HepG2 (cell line): ENCODE data around the gene DHRS4L2. TPM values are rescaled to one million over a fixed set of nuclear protein-coding genes. Genes with fewer than 3 reads are reported as not detected.

ENCODE experiments used
- AFF4 ChIP-seq: sonication (generic); formaldehyde crosslinking; IDR thresholded peaks from 2 replicates; pipeline ENCODE4 v1.4.0; 2020; ENCODE audit warnings: missing genetic modification reagents
- ATRX ChIP-seq: sonication (generic); formaldehyde crosslinking; IDR thresholded peaks from 2 replicates; pipeline ENCODE4 v1.4.0; 2020; ENCODE audit warnings: missing genetic modification reagents, borderline replicate concordance
- CSRNP1 ChIP-seq: sonication (generic); formaldehyde crosslinking; IDR thresholded peaks from 2 replicates; pipeline ENCODE4 v1.8.1; 2023; ENCODE audit warnings: mild to moderate bottlenecking, missing genetic modification reagents
- DZIP1 ChIP-seq: sonication (generic); formaldehyde crosslinking; IDR thresholded peaks from 2 replicates; pipeline ENCODE4 v1.5.0; 2020; ENCODE audit warnings: mild to moderate bottlenecking, missing genetic modification reagents
- ERF ChIP-seq: IDR thresholded peaks from 2 replicates; pipeline ENCODE4 v1.6.1; 2018; ENCODE audit warnings: missing biosample characterization, missing genetic modification reagents
- HNRNPL ChIP-seq: fragments of 200-400 bp; formaldehyde crosslinking; IDR thresholded peaks from 2 replicates; pipeline ENCODE4 v1.6.1; 2017; ENCODE audit warnings: mild to moderate bottlenecking, low read depth, low read length
- KLF16 ChIP-seq, 2 experiments: sonication (generic) in 1 of 2; formaldehyde crosslinking in 1 of 2; IDR thresholded peaks; 2 replicates each; pipeline versions ENCODE4 v1.6.1 to v1.8.0; 2016 to 2023; ENCODE audit warnings: missing genetic modification reagents in 2 of 2, missing compliant biosample characterization in 1 of 2
- KLF6 ChIP-seq: IDR thresholded peaks from 2 replicates; pipeline ENCODE4 v1.8.0; 2016; ENCODE audit warnings: missing biosample characterization, missing genetic modification reagents
- NAIF1 ChIP-seq: sonication (generic); formaldehyde crosslinking; IDR thresholded peaks from 2 replicates; pipeline ENCODE4 v1.5.0; 2020; ENCODE audit warnings: mild to moderate bottlenecking, missing genetic modification reagents, borderline replicate concordance
- PAWR ChIP-seq: sonication (generic); formaldehyde crosslinking; IDR thresholded peaks from 2 replicates; pipeline ENCODE4 v1.4.0; 2020; ENCODE audit warnings: missing genetic modification reagents, mild to moderate bottlenecking, borderline replicate concordance
- POLR2AphosphoS2 ChIP-seq: IDR thresholded peaks from 2 replicates; pipeline ENCODE4 v1.6.1; 2011; ENCODE audit warnings: low read depth, low read length, improper control_type of control experiment
- REPIN1 ChIP-seq: sonication (generic); formaldehyde crosslinking; IDR thresholded peaks from 2 replicates; pipeline ENCODE4 v1.8.0; 2022; ENCODE audit warnings: missing genetic modification reagents, low read depth, mild to moderate bottlenecking, borderline replicate concordance
- RNF2 ChIP-seq: fragments of 450-650 bp; conservative IDR thresholded peaks from 2 replicates; pipeline ENCODE4 v1.6.1; 2016; ENCODE audit warnings: low read depth
- SMYD3 ChIP-seq: sonication (generic); formaldehyde crosslinking; IDR thresholded peaks from 2 replicates; pipeline ENCODE4 v1.8.1; 2023; ENCODE audit warnings: mild to moderate bottlenecking, missing genetic modification reagents
- SSRP1 ChIP-seq: IDR thresholded peaks from 2 replicates; pipeline ENCODE4 v1.6.1; 2016; ENCODE audit warnings: control low read depth
- ZBTB38 ChIP-seq: sonication (generic); formaldehyde crosslinking; IDR thresholded peaks from 2 replicates; pipeline ENCODE4 v1.5.1; 2020; ENCODE audit warnings: mild to moderate bottlenecking, missing genetic modification reagents
- ZMYM4 ChIP-seq: sonication (generic); formaldehyde crosslinking; IDR thresholded peaks from 2 replicates; pipeline ENCODE4 v1.8.1; 2023; ENCODE audit warnings: mild to moderate bottlenecking, missing genetic modification reagents
- ZNF451 ChIP-seq: sonication (generic); formaldehyde crosslinking; IDR thresholded peaks from 2 replicates; pipeline ENCODE4 v1.5.0; 2020; ENCODE audit warnings: mild to moderate bottlenecking, missing genetic modification reagents
- ZNF724P ChIP-seq: sonication (generic); formaldehyde crosslinking; IDR thresholded peaks from 2 replicates; pipeline ENCODE4 v1.8.0; 2022; ENCODE audit warnings: missing genetic modification reagents, borderline replicate concordance
- ZSCAN21 ChIP-seq: sonication (generic); formaldehyde crosslinking; IDR thresholded peaks from 2 replicates; pipeline ENCODE4 v1.8.0; 2022; ENCODE audit warnings: mild to moderate bottlenecking, missing genetic modification reagents, moderate library complexity, borderline replicate concordance
- polyA plus RNA-seq, 8 experiments: library from polyadenylated mRNA; depleted of rRNA in 3 of 8; stranded (reverse) in 7 of 8; unstranded in 1 of 8; fragments of >200 nt; fragmentation: Illumina TruSeq in 4 of 8; extraction: Trizol in 4 of 8; gene quantifications; 2 replicates each; pipeline versions ENCODE4 v1.2.1 to v1.2.3, GENCODE V29; 2011 to 2016; ENCODE audit warnings: low read depth in 4 of 8, missing spikeins in 1 of 8, mixed read lengths in 1 of 8; ENCODE audit not compliant: insufficient read depth in 1 of 8
- total RNA-seq, 5 experiments: library from RNA; depleted of rRNA; stranded (reverse); fragments of >200 nt; fragmentation: Illumina TruSeq; extraction: Trizol; gene quantifications; 2 replicates each; pipeline ENCODE4 v1.2.3, GENCODE V29; 2016; ENCODE audit warnings: low read depth in 1 of 5

The DHRS4L2 gene
- total and polyA plus RNA-seq, 2 of the 13 experiments (the other 11 are each of a cell fraction or from before 2014, with no cell fraction given) = 24.7 to 38.2 TPM

- TF ChIP-seq CSRNP1 (CRISPR knock-in tag) (no peak; the same call in 1 of the 2 replicates), PAWR (CRISPR knock-in tag) (no peak), SMYD3 (CRISPR knock-in tag) (no peak), AFF4 (CRISPR knock-in tag) (no peak; the same call in 1 of the 2 replicates), ZBTB38 (CRISPR knock-in tag) (peak; percentile 91), ERF (CRISPR knock-in tag) (no peak), ZSCAN21 (CRISPR knock-in tag) (no peak), RNF2 (no peak), ZNF724P (CRISPR knock-in tag) (no peak), ATRX (CRISPR knock-in tag) (0 out of 2 replicates have a peak, but pooled peaks have one; percentile 41), KLF16 (CRISPR knock-in tag; IDR thresholded peaks at IDR 0.05) (no peak), REPIN1 (CRISPR knock-in tag) (0 out of 2 replicates have a peak, but pooled peaks have one; percentile 22), NAIF1 (no peak), ZMYM4 (no peak), SSRP1 (CRISPR knock-in tag) (no peak), POLR2AphosphoS2 (no peak), DZIP1 (CRISPR knock-in tag) (no peak), ZNF451 (CRISPR knock-in tag) (no peak), HNRNPL (0 out of 2 replicates have a peak, but pooled peaks have one; percentile 20), KLF6 (CRISPR knock-in tag) (no peak)
Measured at GRCh38 chr14:24051176-24051788, 62.6 kb downstream of the DHRS4L2 start (continued).
